DOHH2 (cell line): Measurements from ENCODE around the gene WFDC11.

Source experiments
- CTCF ChIP-seq: fragments of 200-600 bp; sonication (generic); IDR thresholded peaks from one replicate; pipeline ENCODE4 v1.5.1; 2014; ENCODE audit warnings: antibody characterized with exemption, mild to moderate bottlenecking, low read depth, low read length; ENCODE audit not compliant: poor library complexity, severe bottlenecking
- EZH2phosphoT487 ChIP-seq: fragments of 200-600 bp; sonication (generic); IDR thresholded peaks from 2 replicates; pipeline ENCODE4 v1.6.1; 2017; ENCODE audit warnings: borderline replicate concordance, mild to moderate bottlenecking, antibody characterized with exemption, low read length, moderate library complexity, mixed read lengths

DNA sequence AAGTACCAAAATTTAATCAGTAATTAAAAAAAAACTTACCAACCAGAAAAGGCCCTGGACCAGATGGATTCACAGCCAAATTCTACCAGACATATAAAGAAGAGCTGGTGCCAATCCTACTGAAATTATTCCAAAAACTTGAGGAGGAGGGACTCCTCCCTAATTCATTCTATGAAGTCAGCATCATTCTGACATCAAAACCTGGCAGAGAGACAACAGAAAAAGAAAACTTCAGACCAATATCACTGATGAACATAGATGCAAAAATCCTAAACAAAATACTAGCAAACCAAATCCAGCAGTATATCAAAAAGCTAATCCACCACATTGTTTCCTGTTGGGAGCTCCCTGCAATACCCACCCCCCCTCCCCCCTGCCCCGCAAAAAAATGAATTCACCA is at the start of gene WFDC11:
- TF ChIP-seq CTCF = no peak
- no peak for TF ChIP-seq EZH2phosphoT487
